WTC11 (cell line): ENCODE results near the gene DYNLT1. TPM values are rescaled to one million over a fixed set of nuclear protein-coding genes. Genes with fewer than 3 reads are reported as not detected.
"Not testable (repeated sequence)": the region's sequence is repeated elsewhere in the genome, so short reads cannot be mapped to it uniquely, and the experiment has no call there.

Experiments used
- ATAC-seq: fragments of 200-7000 bp; cut with Tn5 transposase; 2 replicates; pipeline ENCODE4 v1.10.0; 2021; ENCODE audit warnings: mild to moderate bottlenecking, moderate library complexity
- CTCF ChIA-PET: fragments of 300-600 bp; sonication (Branson Sonifier 250); formaldehyde crosslinking; loops from one replicate; lab custom pipeline; 2021; ENCODE audit warnings: antibody characterized with exemption; lab: Charles Lee
- POLR2A ChIA-PET: fragments of 350-600 bp; sonication (Branson Sonifier 250); formaldehyde crosslinking; loops from one replicate; lab custom pipeline; 2021; ENCODE audit warnings: antibody characterized with exemption; lab: Charles Lee
- DNase-seq: peaks from one replicate; pipeline ENCODE4 v3.0.0; 2021; ENCODE audit warnings: low spot score
- H3K27ac Mint-ChIP-seq: 2 replicates; pipeline ENCODE4 v1.8.0; 2021; ENCODE audit warnings: mixed read lengths
- H3K27me3 Mint-ChIP-seq: 2 replicates; pipeline ENCODE4 v1.8.0; 2021; ENCODE audit warnings: low read depth, mild to moderate bottlenecking, moderate library complexity, mixed read lengths
- H3K36me3 Mint-ChIP-seq: 2 replicates; pipeline ENCODE4 v1.8.0; 2021; ENCODE audit warnings: mixed read lengths
- H3K4me1 Mint-ChIP-seq: 2 replicates; pipeline ENCODE4 v1.8.0; 2022; ENCODE audit warnings: mixed read lengths
- H3K4me3 Mint-ChIP-seq: 2 replicates; pipeline ENCODE4 v1.8.0; 2021; ENCODE audit warnings: mild to moderate bottlenecking, moderate library complexity, mixed read lengths
- H3K9me3 Mint-ChIP-seq: 2 replicates; pipeline ENCODE4 v1.8.0; 2021; ENCODE audit warnings: mixed read lengths
- ATF1 ChIP-seq: sonication (generic); formaldehyde crosslinking; IDR thresholded peaks from 2 replicates; pipeline ENCODE4 v1.8.1; 2023; ENCODE audit warnings: mild to moderate bottlenecking, moderate library complexity, missing genetic modification reagents
- CREB1 ChIP-seq: sonication (generic); formaldehyde crosslinking; IDR thresholded peaks from 2 replicates; pipeline ENCODE4 v1.8.0; 2023; ENCODE audit warnings: mild to moderate bottlenecking, missing genetic modification reagents
- CREM ChIP-seq: sonication (generic); formaldehyde crosslinking; IDR thresholded peaks from 2 replicates; pipeline ENCODE4 v1.8.1; 2022; ENCODE audit warnings: mild to moderate bottlenecking, missing genetic modification reagents, moderate library complexity
- EMX1 ChIP-seq: fragments of 250-450 bp; sonication (Bioruptor Pico); IDR thresholded peaks from 2 replicates; pipeline ENCODE4 v1.8.0; 2021; ENCODE audit warnings: mild to moderate bottlenecking
- JUN ChIP-seq: sonication (generic); formaldehyde crosslinking; IDR thresholded peaks from 2 replicates; pipeline ENCODE4 v1.8.0; 2023; ENCODE audit warnings: mild to moderate bottlenecking, missing genetic modification reagents
- NFYB ChIP-seq: sonication (generic); formaldehyde crosslinking; conservative IDR thresholded peaks from 2 replicates; pipeline ENCODE4 v1.8.0; 2022; ENCODE audit warnings: low read depth, missing genetic modification reagents
- NR3C1 ChIP-seq: sonication (generic); formaldehyde crosslinking; conservative IDR thresholded peaks from 2 replicates; pipeline ENCODE4 v1.8.1; 2023; ENCODE audit warnings: low read depth, mild to moderate bottlenecking, missing genetic modification reagents
- PRRX2 ChIP-seq: fragments of 250-450 bp; sonication (Bioruptor Pico); IDR thresholded peaks from 2 replicates; pipeline ENCODE4 v1.8.0; 2021; ENCODE audit warnings: mild to moderate bottlenecking
- SMAD3 ChIP-seq: sonication (generic); formaldehyde crosslinking; IDR thresholded peaks from 2 replicates; pipeline ENCODE4 v1.8.0; 2022; ENCODE audit warnings: missing genetic modification reagents, mild to moderate bottlenecking, borderline replicate concordance
- TEAD1 ChIP-seq: sonication (generic); formaldehyde crosslinking; IDR thresholded peaks from 2 replicates; pipeline ENCODE4 v1.8.0; 2022; ENCODE audit warnings: mild to moderate bottlenecking, missing genetic modification reagents
- ZNF396 ChIP-seq: fragments of 250-450 bp; sonication (Bioruptor Pico); IDR thresholded peaks from 2 replicates; pipeline ENCODE4 v1.8.0; 2021; ENCODE audit warnings: mild to moderate bottlenecking, moderate library complexity, borderline replicate concordance
- ZNF671 ChIP-seq: fragments of 250-450 bp; sonication (Bioruptor Pico); IDR thresholded peaks from 2 replicates; pipeline ENCODE4 v1.8.0; 2021; ENCODE audit warnings: mild to moderate bottlenecking
- total RNA-seq: library from RNA; stranded (reverse); gene quantifications from 3 replicates; pipeline ENCODE4 v1.2.3, GENCODE V29; 2021
- TF ChIP-seq, protein P1 (sequence below): sonication (generic); formaldehyde crosslinking; IDR thresholded peaks from 2 replicates; pipeline ENCODE4 v1.8.0; 2023; ENCODE audit warnings: missing genetic modification reagents
- TF ChIP-seq, protein P2 (sequence below): sonication (generic); formaldehyde crosslinking; IDR thresholded peaks from 2 replicates; pipeline ENCODE4 v1.8.0; 2022; ENCODE audit warnings: missing genetic modification reagents
- TF ChIP-seq, protein P3 (sequence below): sonication (generic); formaldehyde crosslinking; IDR thresholded peaks from 2 replicates; pipeline ENCODE4 v1.8.0; 2023; ENCODE audit warnings: mild to moderate bottlenecking, missing genetic modification reagents
- TF ChIP-seq, protein P4 (sequence below): fragments of 250-450 bp; sonication (Bioruptor Pico); IDR thresholded peaks from 2 replicates; pipeline ENCODE4 v1.9.0; 2021; ENCODE audit warnings: mild to moderate bottlenecking, borderline replicate concordance
- TF ChIP-seq, protein P5 (sequence below): sonication (generic); formaldehyde crosslinking; IDR thresholded peaks from 2 replicates; pipeline ENCODE4 v1.8.0; 2022; ENCODE audit warnings: mild to moderate bottlenecking, missing genetic modification reagents

Gene DYNLT1
- total RNA-seq, 1 experiment from 2014 or later: 79.0 TPM

DNA sequence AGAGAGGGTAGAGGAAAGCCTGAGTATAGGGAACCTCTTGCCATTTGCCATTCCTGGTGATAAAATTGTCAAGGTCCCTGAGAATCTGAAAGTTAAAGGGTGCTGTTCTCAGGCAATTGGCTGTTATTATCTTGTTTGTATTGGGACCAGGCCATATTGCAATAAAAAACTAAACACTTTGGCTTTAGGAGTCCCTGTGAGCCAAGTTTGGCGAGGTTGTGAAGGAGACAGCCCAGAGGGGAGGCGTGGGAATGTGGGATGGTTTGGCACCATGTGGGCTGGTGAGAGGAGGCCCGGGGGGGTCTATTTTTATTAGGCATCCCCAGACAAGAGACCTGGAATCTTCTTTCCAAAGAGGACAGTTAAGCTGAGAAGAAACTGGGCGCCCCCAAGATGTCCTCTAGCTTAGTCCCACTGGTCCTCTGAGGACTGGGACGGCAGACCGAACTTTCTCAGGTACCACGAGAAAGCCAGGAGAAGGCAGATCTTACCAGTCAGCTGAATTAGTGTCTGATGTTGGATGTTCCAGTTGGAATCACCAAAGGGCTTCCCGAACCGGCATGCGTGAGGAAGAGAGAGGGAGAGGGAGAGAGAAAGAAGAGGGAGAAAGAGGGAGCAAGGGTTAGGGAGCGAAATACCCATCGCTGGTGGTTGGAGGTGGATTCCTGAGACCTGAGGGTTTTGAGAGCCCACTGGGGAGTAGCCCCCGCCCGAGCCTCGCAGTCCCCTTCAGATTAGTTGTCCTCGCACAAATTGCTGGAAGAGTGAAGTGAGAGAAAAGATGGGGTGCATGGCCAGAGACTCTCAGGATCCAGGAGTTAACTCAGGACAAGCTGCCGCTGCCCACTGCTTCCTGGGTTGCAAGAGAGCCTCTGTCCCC, 24.4 kb downstream of the DYNLT1 start (continued):
- TF ChIP-seq, protein P1, sequence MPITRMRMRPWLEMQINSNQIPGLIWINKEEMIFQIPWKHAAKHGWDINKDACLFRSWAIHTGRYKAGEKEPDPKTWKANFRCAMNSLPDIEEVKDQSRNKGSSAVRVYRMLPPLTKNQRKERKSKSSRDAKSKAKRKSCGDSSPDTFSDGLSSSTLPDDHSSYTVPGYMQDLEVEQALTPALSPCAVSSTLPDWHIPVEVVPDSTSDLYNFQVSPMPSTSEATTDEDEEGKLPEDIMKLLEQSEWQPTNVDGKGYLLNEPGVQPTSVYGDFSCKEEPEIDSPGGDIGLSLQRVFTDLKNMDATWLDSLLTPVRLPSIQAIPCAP (CRISPR knock-in tag): no peak
- TF ChIP-seq NFYB (no peak), ATF1 (CRISPR knock-in tag) (no peak), CREM (no peak), CREB1 (no peak), SMAD3 (no peak), EMX1 (no peak), NR3C1 (no peak)
- TF ChIP-seq, protein P2, sequence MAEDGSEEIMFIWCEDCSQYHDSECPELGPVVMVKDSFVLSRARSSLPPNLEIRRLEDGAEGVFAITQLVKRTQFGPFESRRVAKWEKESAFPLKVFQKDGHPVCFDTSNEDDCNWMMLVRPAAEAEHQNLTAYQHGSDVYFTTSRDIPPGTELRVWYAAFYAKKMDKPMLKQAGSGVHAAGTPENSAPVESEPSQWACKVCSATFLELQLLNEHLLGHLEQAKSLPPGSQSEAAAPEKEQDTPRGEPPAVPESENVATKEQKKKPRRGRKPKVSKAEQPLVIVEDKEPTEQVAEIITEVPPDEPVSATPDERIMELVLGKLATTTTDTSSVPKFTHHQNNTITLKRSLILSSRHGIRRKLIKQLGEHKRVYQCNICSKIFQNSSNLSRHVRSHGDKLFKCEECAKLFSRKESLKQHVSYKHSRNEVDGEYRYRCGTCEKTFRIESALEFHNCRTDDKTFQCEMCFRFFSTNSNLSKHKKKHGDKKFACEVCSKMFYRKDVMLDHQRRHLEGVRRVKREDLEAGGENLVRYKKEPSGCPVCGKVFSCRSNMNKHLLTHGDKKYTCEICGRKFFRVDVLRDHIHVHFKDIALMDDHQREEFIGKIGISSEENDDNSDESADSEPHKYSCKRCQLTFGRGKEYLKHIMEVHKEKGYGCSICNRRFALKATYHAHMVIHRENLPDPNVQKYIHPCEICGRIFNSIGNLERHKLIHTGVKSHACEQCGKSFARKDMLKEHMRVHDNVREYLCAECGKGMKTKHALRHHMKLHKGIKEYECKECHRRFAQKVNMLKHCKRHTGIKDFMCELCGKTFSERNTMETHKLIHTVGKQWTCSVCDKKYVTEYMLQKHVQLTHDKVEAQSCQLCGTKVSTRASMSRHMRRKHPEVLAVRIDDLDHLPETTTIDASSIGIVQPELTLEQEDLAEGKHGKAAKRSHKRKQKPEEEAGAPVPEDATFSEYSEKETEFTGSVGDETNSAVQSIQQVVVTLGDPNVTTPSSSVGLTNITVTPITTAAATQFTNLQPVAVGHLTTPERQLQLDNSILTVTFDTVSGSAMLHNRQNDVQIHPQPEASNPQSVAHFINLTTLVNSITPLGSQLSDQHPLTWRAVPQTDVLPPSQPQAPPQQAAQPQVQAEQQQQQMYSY (CRISPR knock-in tag): no peak

DNA sequence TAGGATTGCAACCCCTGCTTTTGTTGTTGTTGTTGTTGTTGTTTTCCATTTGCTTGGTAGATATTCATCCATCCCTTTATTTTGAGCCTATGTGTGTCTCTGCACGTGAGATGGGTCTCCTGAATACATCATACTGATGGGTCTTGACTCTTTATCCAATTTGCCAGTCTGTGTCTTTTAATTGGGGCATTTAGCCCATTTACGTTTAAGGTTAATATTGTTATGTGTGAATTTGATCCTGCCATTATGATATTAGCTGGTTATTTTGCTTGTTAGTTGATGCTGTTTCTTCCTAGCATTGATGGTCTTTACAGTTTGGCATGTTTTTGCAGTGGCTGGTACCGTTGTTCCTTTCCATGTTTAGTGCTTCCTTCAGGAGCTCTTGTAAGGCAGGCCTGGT, 26.3 kb downstream of the DYNLT1 start:
- POLR2A ChIA-PET, H3K4me3 Mint-ChIP-seq, H3K4me1 Mint-ChIP-seq, DNase-seq, H3K27ac Mint-ChIP-seq, ATAC-seq, H3K27me3 Mint-ChIP-seq, CTCF ChIA-PET: not testable (repeated sequence)
- H3K36me3 Mint-ChIP-seq: peaks cover 77% of the 10 kb centered on the region
- H3K9me3 Mint-ChIP-seq: peaks cover 15% of the 10 kb centered on the region

DNA sequence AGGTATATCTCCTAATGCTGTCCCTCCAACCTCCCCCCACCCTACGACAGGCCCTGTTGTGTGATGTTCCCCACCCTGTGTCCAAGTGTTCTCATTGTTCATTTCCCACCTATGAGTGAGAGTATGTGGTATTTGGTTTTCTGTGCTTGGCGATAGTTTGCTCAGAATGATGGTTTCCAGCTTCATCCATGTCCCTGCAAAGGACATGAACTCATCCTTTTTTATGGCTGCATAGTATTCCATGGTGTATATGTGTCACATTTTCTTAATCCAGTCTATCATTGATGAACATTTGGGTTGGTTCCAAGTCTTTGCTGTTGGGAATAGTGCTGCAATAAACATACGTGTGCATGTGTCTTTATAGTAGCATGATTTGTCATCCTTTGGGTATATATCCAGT, 29.9 kb downstream of the DYNLT1 start:
- H3K27me3 Mint-ChIP-seq, H3K4me3 Mint-ChIP-seq, DNase-seq, H3K27ac Mint-ChIP-seq, ATAC-seq, H3K9me3 Mint-ChIP-seq, CTCF ChIA-PET, POLR2A ChIA-PET: not testable (repeated sequence)
- H3K4me1 Mint-ChIP-seq: peaks cover 18% of the 10 kb centered on the region
- H3K36me3 Mint-ChIP-seq: peaks cover 82% of the 10 kb centered on the region

DNA sequence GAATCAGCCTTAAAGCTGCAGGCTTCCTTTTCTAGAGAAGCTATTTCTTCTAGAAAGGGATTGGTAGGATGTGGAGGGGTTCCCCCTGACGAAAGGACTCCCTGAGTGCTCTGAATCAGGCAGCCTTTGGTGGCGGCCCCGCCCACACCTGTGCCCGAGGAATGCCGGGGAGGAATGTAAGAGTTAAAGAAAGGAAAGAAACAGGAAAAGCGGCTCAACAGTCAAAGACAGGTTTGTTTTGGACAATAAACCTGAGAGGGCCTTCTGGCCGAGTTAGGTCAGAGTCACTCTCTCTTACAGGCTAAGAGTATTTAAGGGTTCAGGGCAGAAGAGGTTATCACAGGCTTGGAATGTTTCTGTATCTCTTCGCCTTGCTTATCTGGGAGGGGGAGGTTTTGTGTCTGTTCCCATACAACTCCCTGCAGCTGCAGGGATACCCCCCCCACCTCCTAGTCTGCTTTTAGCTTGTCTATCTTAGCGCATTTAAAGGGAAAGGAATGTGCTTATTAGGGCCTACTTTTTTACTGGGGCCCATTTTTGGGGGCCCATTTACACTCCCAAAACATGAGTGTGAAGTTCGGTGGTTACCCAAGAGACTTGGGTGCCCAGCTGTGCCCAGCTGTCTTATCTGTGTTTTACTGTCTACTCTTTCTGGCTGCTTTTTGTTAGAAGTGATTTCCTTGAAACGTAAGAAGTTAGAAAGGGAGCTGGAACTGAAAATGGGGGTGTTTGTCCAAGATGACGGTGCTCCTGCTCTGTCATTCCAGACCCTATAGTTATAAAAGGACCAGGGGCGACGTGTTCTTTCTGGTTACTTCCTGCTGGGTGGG, 32.8 kb downstream of the DYNLT1 start:
- ATAC-seq: peak; percentile 98
- Mint-ChIP-seq H3K9me3 (peaks cover 8% of the 10 kb centered on the region), H3K27me3 (no peaks in the 10 kb centered on the region; the same call in 1 of the 2 replicates), H3K27ac (peak overlapping the region; percentile 74), H3K4me3 (peak overlapping the region; percentile 41; the same call in 1 of the 2 replicates), H3K36me3 (peaks cover 74% of the 10 kb centered on the region), H3K4me1 (peaks cover 18% of the 10 kb centered on the region)
- ChIA-PET POLR2A (interaction anchor here (0.9 kb wide), 1 partner anchor 359 kb away, joined by 3 read pairs; no protein-coding TSS in a partner anchor), CTCF (interaction anchor here (1.0 to 1.7 kb wide), 3 partner anchors 49 to 468 kb away, joined by 3 to 4 read pairs (median 3); no protein-coding TSS in a partner anchor)
- DNase-seq: peak; percentile 83
- TF ChIP-seq ZNF671 (CRISPR knock-in tag): no peak
- no peak for TF ChIP-seq NR3C1
- no peak for TF ChIP-seq PRRX2
- TF ChIP-seq, protein P3, sequence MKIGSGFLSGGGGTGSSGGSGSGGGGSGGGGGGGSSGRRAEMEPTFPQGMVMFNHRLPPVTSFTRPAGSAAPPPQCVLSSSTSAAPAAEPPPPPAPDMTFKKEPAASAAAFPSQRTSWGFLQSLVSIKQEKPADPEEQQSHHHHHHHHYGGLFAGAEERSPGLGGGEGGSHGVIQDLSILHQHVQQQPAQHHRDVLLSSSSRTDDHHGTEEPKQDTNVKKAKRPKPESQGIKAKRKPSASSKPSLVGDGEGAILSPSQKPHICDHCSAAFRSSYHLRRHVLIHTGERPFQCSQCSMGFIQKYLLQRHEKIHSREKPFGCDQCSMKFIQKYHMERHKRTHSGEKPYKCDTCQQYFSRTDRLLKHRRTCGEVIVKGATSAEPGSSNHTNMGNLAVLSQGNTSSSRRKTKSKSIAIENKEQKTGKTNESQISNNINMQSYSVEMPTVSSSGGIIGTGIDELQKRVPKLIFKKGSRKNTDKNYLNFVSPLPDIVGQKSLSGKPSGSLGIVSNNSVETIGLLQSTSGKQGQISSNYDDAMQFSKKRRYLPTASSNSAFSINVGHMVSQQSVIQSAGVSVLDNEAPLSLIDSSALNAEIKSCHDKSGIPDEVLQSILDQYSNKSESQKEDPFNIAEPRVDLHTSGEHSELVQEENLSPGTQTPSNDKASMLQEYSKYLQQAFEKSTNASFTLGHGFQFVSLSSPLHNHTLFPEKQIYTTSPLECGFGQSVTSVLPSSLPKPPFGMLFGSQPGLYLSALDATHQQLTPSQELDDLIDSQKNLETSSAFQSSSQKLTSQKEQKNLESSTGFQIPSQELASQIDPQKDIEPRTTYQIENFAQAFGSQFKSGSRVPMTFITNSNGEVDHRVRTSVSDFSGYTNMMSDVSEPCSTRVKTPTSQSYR (CRISPR knock-in tag): no peak
- TF ChIP-seq, protein P4, sequence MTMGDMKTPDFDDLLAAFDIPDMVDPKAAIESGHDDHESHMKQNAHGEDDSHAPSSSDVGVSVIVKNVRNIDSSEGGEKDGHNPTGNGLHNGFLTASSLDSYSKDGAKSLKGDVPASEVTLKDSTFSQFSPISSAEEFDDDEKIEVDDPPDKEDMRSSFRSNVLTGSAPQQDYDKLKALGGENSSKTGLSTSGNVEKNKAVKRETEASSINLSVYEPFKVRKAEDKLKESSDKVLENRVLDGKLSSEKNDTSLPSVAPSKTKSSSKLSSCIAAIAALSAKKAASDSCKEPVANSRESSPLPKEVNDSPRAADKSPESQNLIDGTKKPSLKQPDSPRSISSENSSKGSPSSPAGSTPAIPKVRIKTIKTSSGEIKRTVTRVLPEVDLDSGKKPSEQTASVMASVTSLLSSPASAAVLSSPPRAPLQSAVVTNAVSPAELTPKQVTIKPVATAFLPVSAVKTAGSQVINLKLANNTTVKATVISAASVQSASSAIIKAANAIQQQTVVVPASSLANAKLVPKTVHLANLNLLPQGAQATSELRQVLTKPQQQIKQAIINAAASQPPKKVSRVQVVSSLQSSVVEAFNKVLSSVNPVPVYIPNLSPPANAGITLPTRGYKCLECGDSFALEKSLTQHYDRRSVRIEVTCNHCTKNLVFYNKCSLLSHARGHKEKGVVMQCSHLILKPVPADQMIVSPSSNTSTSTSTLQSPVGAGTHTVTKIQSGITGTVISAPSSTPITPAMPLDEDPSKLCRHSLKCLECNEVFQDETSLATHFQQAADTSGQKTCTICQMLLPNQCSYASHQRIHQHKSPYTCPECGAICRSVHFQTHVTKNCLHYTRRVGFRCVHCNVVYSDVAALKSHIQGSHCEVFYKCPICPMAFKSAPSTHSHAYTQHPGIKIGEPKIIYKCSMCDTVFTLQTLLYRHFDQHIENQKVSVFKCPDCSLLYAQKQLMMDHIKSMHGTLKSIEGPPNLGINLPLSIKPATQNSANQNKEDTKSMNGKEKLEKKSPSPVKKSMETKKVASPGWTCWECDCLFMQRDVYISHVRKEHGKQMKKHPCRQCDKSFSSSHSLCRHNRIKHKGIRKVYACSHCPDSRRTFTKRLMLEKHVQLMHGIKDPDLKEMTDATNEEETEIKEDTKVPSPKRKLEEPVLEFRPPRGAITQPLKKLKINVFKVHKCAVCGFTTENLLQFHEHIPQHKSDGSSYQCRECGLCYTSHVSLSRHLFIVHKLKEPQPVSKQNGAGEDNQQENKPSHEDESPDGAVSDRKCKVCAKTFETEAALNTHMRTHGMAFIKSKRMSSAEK (CRISPR knock-in tag): no peak
- TF ChIP-seq ZNF396 (CRISPR knock-in tag): no peak
- TF ChIP-seq TEAD1 (CRISPR knock-in tag): no peak
- TF ChIP-seq JUN (CRISPR knock-in tag): no peak
- TF ChIP-seq, protein P5, sequence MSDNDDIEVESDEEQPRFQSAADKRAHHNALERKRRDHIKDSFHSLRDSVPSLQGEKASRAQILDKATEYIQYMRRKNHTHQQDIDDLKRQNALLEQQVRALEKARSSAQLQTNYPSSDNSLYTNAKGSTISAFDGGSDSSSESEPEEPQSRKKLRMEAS: no peak
